Measurements from ENCODE around the gene PARD3B.

PARD3B gene

GRCh38 chr2:204982303-204982702 is 437.0 kb downstream of the PARD3B start:
- no peak for TF ChIP-seq GATA3 (IDR thresholded peaks at IDR 0.05; ENCODE audit: low read depth, low read length)
- TF ChIP-seq GATA2 (IDR thresholded peaks at IDR 0.05; ENCODE audit: low read depth, low read length), result no peak

DNA sequence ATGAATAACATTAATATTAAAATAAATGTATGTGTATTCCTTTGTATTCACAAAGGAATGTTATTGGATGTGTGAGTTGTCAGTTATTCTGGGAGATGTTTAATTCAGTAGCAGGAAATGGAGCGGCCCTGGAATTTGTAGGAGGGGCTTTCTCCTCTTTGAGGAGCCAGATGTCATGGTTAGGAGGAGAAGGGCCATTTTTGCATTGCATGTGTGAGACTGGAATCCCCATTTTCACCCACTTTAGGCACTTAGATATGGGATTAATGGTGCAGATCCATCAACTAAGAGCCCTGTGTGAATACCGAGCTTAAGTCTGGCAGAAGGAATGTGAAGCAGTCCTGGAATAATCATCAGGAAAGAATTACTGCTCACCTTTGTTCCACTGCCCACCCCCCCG is 439.2 kb downstream of the PARD3B start:
- no peak for TF ChIP-seq GATA2 (IDR thresholded peaks at IDR 0.05; ENCODE audit: low read depth, low read length)
- no peak for TF ChIP-seq GATA3 (IDR thresholded peaks at IDR 0.05; ENCODE audit: low read depth, low read length)

DNA sequence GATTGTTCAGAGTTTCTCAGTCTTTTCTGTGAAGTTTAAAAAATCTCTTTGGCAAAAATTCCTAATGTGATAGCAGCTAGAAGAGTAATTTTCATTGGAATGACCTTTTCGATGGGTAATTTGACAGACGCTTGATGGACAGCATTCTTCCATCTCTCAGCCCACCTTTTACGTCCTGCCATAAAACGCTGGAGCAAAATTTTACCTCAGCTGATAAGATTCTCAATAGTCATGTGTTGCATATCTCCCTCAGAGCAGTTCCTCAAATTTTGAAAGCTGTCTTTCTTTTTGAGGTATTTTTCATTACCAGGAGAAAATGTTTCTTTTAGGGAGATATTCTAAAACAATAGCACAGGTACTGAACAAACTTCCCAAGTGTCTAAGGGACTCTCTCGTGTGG is 441.4 kb downstream of the PARD3B start:
- TF ChIP-seq GATA2 (IDR thresholded peaks at IDR 0.05; ENCODE audit: low read depth, low read length) (no peak), GATA3 (IDR thresholded peaks at IDR 0.05; ENCODE audit: low read depth, low read length) (no peak)

DNA sequence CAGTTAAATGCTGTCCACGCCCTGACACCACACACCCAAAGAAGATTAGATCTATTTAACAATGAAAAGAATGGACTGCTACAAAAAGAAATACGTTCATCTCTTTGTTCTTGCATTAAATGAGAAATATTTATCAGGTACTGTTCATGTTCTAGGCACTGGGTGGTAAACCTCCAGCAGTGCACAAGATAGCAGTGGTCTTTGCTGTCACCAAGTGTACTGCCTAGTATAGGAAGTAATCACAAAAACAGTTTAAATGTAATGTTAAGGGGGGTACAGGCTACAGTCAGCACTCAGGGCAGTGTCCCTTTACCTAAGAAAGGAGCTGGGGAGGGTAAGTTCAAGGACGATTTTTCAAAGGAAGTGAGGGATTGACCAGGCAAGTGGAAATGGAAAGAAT is 443.6 kb downstream of the PARD3B start:
- TF ChIP-seq GATA2 (IDR thresholded peaks at IDR 0.05; ENCODE audit: low read depth, low read length) (no peak), GATA3 (IDR thresholded peaks at IDR 0.05; ENCODE audit: low read depth, low read length) (no peak)

- TF ChIP-seq GATA2 (IDR thresholded peaks at IDR 0.05; ENCODE audit: low read depth, low read length) (no peak), GATA3 (IDR thresholded peaks at IDR 0.05; ENCODE audit: low read depth, low read length) (no peak)
These were observed 444.6 kb downstream of the PARD3B start for GRCh38 chr2:204989877-204990276.

- no peak for TF ChIP-seq GATA3 (IDR thresholded peaks at IDR 0.05; ENCODE audit: low read depth, low read length)
- no peak for TF ChIP-seq GATA2 (IDR thresholded peaks at IDR 0.05; ENCODE audit: low read depth, low read length)
These were observed 456.2 kb downstream of the PARD3B start for GRCh38 chr2:205001300-205001966.

GRCh38 chr2:205002390-205002789 is 457.1 kb downstream of the PARD3B start:
- no peak for TF ChIP-seq GATA3 (IDR thresholded peaks at IDR 0.05; ENCODE audit: low read depth, low read length)
- TF ChIP-seq GATA2 (IDR thresholded peaks at IDR 0.05; ENCODE audit: low read depth, low read length), result no peak

DNA sequence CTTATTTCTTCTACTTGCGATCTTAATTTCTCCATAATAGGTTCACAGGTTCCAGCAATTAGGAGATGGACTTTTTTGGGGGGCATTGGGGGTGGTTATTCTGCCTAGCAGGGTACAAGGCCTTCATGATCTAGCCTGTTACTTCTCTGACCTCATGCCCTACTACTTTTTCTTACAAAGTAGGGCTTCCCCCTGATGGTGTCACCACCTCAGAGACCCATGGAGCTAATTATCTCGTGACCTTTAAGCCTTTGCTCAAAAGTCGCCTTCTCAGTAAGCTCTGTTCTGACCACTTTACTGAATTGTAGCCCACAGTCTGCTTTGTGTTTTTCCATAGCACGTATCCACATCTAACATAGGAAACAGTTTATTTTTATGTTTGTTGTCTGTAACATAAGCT is 458.0 kb downstream of the PARD3B start:
- no peak for TF ChIP-seq GATA2 (IDR thresholded peaks at IDR 0.05; ENCODE audit: low read depth, low read length)
- no peak for TF ChIP-seq GATA3 (IDR thresholded peaks at IDR 0.05; ENCODE audit: low read depth, low read length)

DNA sequence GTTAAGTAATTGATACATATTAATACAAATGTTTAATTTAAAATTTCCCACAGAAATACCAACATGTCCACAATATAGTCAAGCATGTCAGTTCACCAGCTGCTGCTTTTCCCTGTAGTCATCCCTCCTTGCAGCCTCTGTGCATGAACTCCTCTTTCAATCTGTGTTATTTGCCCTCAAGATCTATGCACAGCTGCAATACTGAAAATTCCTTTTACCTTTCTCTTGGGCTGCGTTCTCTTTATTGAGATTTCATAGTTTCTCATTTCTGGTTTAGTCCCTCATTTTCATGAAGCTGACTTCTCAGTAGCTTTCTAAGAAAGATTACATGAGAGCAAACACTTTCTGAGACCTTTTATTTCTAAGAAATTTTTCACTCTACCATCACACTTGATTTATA is 464.9 kb downstream of the PARD3B start:
- no peak for TF ChIP-seq GATA3 (IDR thresholded peaks at IDR 0.05; ENCODE audit: low read depth, low read length)
- no peak for TF ChIP-seq GATA2 (IDR thresholded peaks at IDR 0.05; ENCODE audit: low read depth, low read length)

- TF ChIP-seq GATA2 (IDR thresholded peaks at IDR 0.05; ENCODE audit: low read depth, low read length) (no peak), GATA3 (IDR thresholded peaks at IDR 0.05; ENCODE audit: low read depth, low read length) (no peak)
These were observed 465.8 kb downstream of the PARD3B start for GRCh38 chr2:205011031-205011430.

DNA sequence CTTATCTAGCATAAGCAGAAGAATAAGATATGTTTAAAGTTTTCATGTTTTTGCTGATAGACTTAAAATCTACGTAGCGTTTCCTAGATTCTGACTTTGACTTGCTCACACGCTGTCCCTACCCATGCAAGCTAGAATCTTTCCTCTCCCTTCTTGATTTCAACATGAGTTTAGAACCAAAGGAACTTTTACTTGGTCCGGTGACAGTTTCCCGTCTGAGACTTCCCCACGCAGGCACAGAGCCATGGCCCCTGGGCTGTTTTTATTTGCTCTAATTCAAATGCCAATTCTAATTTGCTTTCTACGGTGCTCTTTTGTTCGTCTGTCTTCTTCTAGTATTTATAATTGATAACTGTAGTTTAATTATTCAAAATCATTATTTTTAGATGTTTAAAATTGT is 467.7 kb downstream of the PARD3B start:
- TF ChIP-seq GATA3 (IDR thresholded peaks at IDR 0.05; ENCODE audit: low read depth, low read length), result no peak
- no peak for TF ChIP-seq GATA2 (IDR thresholded peaks at IDR 0.05; ENCODE audit: low read depth, low read length)

GRCh38 chr2:205013586-205013985 is 468.3 kb downstream of the PARD3B start:
- TF ChIP-seq GATA3 (IDR thresholded peaks at IDR 0.05; ENCODE audit: low read depth, low read length) (no peak), GATA2 (IDR thresholded peaks at IDR 0.05; ENCODE audit: low read depth, low read length) (no peak)

DNA sequence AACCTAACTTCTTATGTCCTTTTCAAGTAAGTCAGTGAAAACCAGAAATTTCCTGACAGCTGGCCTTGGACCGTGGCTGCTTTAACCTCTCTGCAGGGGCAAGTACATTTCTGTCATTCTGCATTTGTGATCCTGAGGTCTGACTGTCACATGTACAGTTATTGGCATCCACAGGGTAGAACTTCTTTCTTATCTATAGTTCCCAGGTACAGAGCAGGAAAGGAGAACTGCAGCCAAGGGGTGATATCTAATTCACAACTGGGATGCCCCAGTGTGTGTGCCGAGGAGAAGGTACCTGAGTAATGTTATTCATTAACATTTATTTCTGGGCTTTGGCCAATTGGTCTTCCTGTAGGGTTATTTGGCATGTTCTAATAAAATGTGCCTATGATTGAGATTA is 468.9 kb downstream of the PARD3B start:
- TF ChIP-seq GATA3 (IDR thresholded peaks at IDR 0.05; ENCODE audit: low read depth, low read length) (no peak), GATA2 (IDR thresholded peaks at IDR 0.05; ENCODE audit: low read depth, low read length) (no peak)

DNA sequence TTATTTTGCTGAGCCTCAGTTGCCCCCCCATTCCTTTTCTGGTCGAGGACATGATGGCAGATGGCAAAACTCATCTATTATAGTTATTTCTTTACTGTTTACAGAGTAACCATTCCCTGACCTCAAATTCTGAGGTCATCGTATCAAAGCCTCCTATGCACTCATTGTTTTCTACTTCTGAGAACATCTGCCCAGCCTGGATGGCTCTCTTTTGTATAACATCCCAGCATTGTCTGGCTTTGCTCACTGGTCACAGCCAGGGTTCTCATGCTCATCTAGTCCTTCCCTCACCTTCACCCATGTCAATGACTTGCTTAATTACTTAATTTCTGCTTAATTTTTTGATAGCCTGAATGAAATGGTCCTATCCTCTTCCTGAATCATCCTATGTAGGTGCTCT is 472.1 kb downstream of the PARD3B start:
- TF ChIP-seq GATA3 (IDR thresholded peaks at IDR 0.05; ENCODE audit: low read depth, low read length), result no peak
- TF ChIP-seq GATA2 (IDR thresholded peaks at IDR 0.05; ENCODE audit: low read depth, low read length), result no peak

DNA sequence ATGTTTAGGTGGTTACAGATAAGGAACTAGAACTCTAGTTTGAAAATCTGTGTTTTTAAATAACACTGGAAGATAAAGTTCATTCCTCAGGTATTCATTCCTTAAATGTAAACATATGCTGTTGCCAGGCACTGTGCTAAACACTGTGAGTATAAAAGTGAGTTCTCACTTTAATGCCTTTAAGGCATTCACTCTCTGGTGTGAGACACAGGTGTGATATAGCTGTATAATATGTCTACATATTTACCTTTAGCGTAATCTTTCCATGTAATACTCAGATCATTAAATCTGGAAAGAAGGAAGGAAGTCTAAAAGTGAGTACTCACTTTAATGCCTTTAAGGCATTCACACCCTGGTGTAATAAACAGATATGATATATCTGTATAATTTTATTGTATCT is 472.6 kb downstream of the PARD3B start:
- TF ChIP-seq GATA3 (IDR thresholded peaks at IDR 0.05; ENCODE audit: low read depth, low read length) (no peak), GATA2 (IDR thresholded peaks at IDR 0.05; ENCODE audit: low read depth, low read length) (no peak)

DNA sequence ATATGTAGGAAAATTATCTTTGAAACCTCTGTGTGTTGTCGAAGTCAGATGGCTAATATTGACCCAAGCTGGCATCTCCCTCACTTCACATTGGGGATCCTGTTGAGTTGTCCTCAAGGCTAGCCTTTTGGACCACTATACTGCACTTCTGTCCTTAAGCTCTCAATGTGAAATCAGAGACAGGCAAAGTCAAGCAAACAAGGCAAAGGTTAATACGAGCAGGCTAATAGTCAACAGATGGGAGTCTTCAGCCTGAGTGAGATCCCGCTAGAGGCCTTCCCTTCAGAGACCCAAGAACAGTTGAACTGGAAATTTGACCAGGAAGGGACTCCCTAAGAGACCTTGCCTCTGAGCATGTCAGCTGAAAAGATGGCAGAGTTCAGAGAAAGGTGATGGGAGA is 475.4 kb downstream of the PARD3B start:
- TF ChIP-seq GATA3 (IDR thresholded peaks at IDR 0.05; ENCODE audit: low read depth, low read length) (no peak), GATA2 (IDR thresholded peaks at IDR 0.05; ENCODE audit: low read depth, low read length) (no peak)

Data from SH-SY5Y (cell line).